ENCODE results near the gene MRPL42.

MRPL42 gene

DNA sequence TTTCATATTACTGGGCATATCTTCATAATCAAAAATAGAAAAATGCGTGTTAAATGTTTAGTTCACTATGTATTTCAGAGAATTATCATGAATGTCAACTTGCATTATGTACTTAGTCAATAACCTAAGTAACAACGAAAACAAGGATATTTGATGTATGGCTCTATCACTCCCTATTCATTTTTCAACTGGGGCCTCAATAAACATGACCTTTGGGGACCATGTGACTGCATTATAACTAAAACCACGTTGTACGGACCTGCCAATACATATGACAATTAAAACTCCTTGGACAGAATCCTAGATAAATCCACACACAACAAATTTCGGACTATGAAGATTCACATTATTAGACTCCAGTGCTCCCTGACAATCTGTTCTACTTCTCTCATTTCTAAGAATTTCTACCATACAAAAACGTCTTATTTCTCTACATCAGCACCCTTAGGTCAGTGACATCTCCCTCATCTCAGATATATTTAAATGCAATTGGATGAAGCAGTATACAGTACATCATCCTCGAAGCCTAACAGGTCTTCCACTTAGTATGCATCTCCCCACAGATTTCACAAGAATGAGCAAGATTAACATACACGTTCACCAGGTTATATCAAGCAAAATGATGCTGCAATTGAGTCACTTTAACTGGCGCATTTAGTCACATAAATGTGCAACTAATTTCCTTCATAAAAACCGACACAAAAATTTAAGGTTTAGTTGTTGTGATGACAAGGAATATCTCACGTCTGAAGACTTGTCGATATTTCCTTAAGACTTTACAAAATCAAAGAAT lies 27.1 kb upstream of the MRPL42 start:
- Mint-ChIP-seq H3K9me3 (no peaks in the 10 kb centered on the region), H3K36me3 (ENCODE audit: low read depth) (peaks cover 18% of the 10 kb centered on the region), H3K4me3 (peak overlapping the region; percentile 89), H3K27ac (peak overlapping the region; percentile 95), H3K27me3 (no peaks in the 10 kb centered on the region), H3K4me1 (peaks cover 70% of the 10 kb centered on the region)
- ATAC-seq (no peak), DNase-seq (no peak)

DNA sequence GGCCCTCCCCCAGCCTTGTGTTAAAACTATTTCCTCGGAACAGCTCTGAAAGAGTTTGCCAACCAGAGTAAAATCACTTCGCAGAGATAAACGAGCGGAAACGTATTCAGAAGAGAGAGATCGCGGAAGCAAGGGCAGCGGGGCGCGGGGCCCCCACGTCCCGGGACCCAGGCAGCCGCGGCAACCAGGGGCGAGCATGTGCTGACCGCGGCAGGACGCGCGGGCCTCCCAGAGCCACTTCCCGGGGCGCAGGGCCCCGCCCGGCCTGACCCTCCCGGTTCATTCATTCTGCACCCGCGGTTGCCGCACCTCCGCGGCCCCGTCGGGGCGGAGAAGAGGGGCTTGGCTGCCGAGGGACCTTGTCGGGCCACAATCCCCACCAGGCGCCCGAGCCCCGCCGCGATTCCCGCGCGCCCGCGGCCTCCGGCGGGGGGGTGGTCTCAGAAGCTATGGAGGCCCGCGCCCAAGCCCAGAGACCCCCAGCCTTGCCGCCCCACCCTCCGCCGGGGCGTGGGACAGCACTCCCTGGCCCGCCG lies 26.2 kb upstream of the MRPL42 start:
- H3K27ac Mint-ChIP-seq: peak overlapping the region; percentile 95
- peaks cover 61% of the 10 kb centered on the region for H3K4me1 Mint-ChIP-seq
- H3K9me3 Mint-ChIP-seq: no peaks in the 10 kb centered on the region
- peak overlapping the region; percentile 89 for H3K4me3 Mint-ChIP-seq
- ATAC-seq: no peak
- H3K27me3 Mint-ChIP-seq: no peaks in the 10 kb centered on the region
- DNase-seq: peak; percentile 49
- H3K36me3 Mint-ChIP-seq (ENCODE audit: low read depth): peaks cover 18% of the 10 kb centered on the region

DNA sequence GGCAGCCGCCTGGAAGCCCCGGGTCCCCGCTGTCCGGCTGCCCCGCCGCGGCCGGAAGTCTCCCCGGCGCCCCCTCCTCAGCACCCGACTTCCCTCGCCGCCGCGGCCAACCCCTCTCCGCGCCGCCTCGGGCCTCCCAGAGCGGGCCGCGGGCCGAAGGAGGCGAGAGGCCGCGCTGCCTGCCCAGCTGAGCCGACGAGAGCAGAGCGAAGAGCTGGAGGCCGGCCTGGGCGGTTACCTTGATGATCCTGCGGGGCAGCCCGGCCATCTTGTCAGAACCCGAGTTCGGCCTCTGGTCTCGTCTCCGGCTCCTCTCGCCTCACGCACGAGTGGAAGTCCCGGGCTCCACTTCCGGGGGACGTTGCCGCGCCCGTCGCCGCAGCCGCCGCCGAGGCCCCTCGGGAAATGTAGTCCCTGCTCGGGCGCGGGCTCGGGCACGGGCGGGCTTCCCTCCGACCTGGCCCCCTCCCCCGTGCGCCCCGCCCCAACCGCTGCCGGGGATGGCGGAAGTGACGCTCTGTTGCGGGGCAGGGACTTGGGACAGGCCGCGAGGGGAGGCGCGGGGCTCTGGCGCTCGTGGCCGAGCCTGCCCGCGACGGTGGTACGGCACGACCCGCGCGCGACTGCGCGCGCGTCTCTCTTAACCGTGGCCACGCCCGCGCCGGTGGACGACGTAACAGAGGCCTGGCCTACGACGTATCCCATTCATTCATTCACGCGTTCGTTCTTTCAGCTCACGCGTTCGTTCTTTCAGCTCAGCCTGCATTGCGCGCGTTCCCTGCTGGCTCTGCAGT lies 25.5 kb upstream of the MRPL42 start, which contains the start of gene UBE2N:
TSS of gene UBE2N (minus strand) at position 331 of the 794 bp plus-strand sequence. CDS start at position 268, 63 bp downstream.
- Mint-ChIP-seq H3K27ac (peak within 1 kb of the TSS; percentile 99), H3K36me3 (ENCODE audit: low read depth) (peaks cover 18% of the 10 kb centered on the region), H3K4me1 (peaks cover 55% of the 10 kb centered on the region), H3K27me3 (no peaks in the 10 kb centered on the region), H3K9me3 (no peaks in the 10 kb centered on the region), H3K4me3 (peak within 1 kb of the TSS; percentile 98)
- peak; percentile 90 for ATAC-seq
- peak; percentile 97 for DNase-seq

DNA sequence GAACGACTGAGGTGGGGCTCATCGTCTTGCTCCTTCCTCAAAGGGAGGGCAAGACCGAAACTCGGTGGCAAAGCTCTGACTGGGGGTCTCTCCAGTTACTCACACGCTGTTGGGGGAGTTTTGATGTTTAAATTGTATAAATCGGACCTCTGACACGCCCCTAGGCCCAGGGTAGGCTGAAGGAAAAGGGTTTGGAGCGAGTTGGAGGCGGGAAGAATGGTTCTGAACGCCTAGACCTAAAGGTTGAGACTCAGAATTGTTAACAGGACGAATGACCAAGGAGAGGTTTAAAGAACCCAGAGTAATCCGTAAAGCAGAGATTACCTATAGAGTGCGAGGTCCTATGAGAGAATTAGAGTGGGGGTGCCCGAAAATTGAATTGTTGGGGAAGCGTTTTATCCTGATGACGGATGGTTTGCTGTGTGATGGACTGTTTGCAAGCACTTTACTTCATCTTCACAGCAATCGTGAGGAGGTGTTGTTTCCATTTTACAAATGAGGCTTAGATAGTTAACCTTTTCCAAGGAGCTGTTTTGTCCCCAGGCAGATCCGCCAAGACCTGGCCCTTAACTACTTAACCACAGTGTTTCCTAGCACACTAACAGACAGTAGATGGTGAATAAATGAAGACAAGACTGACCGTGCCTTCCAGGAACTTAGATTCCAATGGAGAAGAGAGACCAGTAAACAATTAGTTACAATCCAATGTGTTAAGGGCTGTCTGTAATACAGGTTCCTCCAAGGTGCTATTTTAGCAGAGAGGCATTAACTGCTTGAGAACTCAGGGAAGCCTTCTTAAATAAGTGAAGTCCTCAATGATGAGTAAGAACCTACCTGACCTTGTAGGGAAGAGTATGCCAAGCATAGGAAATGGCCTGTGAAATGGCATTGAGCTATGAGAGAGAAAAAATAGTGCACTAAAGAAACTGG lies 24.6 kb upstream of the MRPL42 start:
- peaks cover 53% of the 10 kb centered on the region for H3K4me1 Mint-ChIP-seq
- H3K27me3 Mint-ChIP-seq: no peaks in the 10 kb centered on the region
- ATAC-seq (no peak), DNase-seq (no peak)
- peak overlapping the region; percentile 99 for H3K27ac Mint-ChIP-seq
- H3K36me3 Mint-ChIP-seq (ENCODE audit: low read depth): peaks cover 16% of the 10 kb centered on the region
- no peaks in the 10 kb centered on the region for H3K9me3 Mint-ChIP-seq
- peak overlapping the region; percentile 98 for H3K4me3 Mint-ChIP-seq

DNA sequence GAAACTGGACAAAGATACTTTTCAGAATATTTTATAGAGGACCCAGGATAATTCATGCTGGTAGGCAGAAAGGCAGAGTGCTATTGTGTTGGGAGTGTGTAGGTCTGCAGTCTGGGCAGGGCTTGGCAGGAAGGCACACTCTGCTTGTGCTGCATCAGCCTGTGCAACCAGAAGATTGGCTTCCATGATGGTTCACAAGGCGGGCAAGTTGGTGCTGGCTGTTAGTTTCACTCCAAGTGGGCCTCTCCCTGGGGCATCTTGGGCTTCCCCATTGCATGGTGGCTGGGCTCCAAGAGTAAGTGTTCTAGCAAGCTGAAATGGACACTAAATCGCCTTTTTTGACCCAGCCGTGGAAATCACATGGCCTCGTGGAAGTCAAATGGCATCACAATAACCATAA lies 23.7 kb upstream of the MRPL42 start:
- H3K9me3 Mint-ChIP-seq: no peaks in the 10 kb centered on the region
- H3K4me3 Mint-ChIP-seq: no peak overlapping the region

DNA sequence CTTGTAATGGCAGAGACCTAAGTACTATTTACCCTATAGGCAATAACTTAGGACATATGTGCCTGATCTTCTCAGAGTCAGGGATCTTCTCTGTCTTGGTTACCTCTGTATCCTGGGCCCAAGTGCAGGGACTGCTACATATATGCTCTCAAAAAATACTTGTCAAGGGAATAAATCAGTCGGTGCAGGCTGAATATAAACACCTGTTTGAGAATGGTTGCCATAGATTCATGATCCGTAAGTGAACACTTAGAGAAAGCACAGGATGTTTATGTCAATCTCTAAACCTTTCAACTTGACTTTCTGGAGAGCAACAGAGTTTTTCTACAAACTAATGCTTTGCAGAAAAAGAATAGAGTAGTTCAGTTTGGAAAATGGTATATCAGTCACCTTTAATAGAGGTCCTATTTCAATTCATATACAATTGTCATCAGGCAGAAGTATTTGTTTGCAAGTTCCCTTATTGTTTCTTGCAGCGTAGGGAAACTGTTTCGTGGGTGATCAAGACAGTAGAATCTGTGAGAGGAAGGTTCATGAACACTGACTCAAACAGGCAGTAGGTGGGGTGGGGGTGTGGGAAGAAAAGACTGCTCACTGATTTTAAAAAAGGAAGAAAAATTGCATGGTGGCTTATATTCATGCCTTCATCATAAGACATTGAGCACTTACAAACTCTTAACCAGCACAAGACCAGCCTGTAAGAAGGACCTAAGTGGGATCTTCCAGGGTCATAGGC lies 19.6 kb upstream of the MRPL42 start:
- Mint-ChIP-seq H3K9me3 (no peaks in the 10 kb centered on the region), H3K36me3 (ENCODE audit: low read depth) (no peaks in the 10 kb centered on the region), H3K27ac (no peak overlapping the region), H3K27me3 (no peaks in the 10 kb centered on the region), H3K4me3 (no peak overlapping the region), H3K4me1 (peaks cover 36% of the 10 kb centered on the region)
- ATAC-seq: no peak
- DNase-seq: no peak

More for the DNA sequence above, 23.7 kb upstream of the MRPL42 start:
- Mint-ChIP-seq H3K27me3 (no peaks in the 10 kb centered on the region), H3K36me3 (ENCODE audit: low read depth) (peaks cover 11% of the 10 kb centered on the region), H3K27ac (no peak overlapping the region), H3K4me1 (peaks cover 51% of the 10 kb centered on the region)
- ATAC-seq (no peak), DNase-seq (no peak)

DNA sequence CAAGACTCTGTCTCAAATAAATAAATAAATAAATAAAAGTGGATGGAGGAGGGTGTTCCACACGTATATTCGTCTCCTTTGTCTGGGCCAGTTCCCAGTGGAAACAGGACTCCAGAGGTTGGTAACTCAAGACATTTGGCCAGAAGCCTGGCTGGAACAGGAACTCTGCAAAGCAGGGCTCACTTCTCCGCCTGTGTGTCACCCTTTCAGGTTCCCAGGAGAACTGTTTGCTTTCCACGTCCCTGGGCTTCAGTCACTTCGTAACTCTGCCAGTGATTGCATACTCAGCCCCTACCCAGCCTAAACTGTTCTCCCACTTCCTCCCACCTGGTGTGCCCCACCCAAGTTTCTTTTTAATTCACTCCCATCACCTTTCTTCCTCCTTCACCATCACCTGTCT lies 18.5 kb upstream of the MRPL42 start:
- Mint-ChIP-seq H3K9me3 (no peaks in the 10 kb centered on the region), H3K27ac (no peak overlapping the region)

DNA sequence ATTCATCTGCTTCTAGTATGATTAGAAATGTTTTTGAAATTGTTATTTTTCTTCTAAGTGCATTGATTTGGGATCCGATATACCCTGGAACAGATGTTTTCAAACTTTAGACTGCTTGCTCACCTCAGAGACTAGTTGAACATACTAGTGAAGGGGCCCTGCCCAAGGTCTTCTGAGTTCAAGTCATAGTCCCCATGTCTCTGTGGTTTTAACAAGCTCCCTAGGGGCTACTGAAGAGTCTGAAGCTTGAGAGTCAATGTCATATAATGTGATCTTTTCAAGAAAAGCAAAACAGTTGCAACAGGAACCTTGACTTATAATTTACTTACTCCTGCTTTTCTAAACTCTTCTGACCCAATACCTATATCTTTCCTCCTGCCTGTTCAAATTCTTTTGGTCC lies 18.0 kb upstream of the MRPL42 start:
- Mint-ChIP-seq H3K27me3 (no peaks in the 10 kb centered on the region), H3K4me1 (peaks cover 25% of the 10 kb centered on the region), H3K27ac (no peak overlapping the region), H3K4me3 (no peak overlapping the region), H3K36me3 (ENCODE audit: low read depth) (no peaks in the 10 kb centered on the region), H3K9me3 (no peaks in the 10 kb centered on the region)
- ATAC-seq (peak; percentile 61), DNase-seq (no peak)

More for the DNA sequence above, 18.5 kb upstream of the MRPL42 start:
- Mint-ChIP-seq H3K4me3 (no peak overlapping the region), H3K36me3 (ENCODE audit: low read depth) (no peaks in the 10 kb centered on the region), H3K4me1 (peaks cover 25% of the 10 kb centered on the region), H3K27me3 (no peaks in the 10 kb centered on the region)
- no peak for DNase-seq
- no peak for ATAC-seq

DNA sequence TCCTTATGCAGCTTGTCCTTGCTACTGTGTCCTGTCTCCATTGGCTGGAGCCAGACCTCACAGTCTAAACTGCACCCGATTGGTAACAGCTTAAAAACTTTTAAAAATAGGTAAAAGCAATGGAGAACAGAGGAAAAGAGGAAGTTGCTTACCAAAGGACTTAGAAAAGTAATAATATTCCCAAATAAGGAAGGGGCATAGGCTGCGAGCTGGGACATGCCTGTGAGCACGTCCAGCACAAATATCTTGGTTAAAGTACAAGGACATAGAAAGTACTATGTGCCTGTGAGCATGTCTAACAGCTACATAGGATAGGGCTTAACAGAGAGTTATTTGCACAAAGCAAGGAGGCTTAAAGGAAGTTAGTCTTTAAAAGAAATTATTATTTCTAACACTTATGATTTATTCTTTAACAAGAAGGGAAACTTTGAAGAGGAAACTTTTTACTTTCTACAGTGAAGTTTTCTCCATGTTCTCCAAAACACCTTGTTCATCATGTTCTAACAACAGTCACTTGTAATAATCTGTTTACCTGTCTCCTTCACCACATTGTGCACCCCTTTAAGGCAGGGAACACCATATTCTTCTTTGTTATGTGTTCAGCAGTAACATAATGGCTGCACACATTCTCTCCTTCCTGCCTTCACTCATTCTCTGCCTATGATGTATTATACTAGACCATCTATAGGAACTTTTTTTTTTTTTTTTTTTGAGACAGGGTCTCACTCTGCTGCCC lies 15.7 kb upstream of the MRPL42 start:
- Mint-ChIP-seq H3K4me1 (peaks cover 25% of the 10 kb centered on the region), H3K27me3 (peaks cover 3% of the 10 kb centered on the region), H3K27ac (no peak overlapping the region), H3K4me3 (no peak overlapping the region), H3K36me3 (ENCODE audit: low read depth) (no peaks in the 10 kb centered on the region), H3K9me3 (no peaks in the 10 kb centered on the region)
- DNase-seq (no peak), ATAC-seq (no peak)

DNA sequence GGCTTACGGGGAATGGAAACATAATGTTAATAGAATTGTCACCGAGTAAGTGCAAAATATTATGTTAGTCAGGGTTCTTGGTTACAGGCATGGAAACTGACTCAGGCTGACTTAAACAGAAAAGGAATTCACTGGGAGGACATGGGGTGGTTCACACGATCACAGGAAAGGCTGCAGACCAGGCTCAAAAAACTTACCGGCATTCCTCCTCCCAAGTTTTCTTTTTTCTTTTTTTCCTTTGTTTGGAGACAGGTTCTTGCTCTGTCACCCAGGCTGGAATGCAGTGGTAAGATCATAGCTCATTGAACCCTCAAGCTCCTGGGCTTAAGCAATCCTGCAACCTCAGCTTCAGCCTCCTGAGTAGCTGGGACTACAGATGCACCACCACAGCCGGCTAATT lies 13.7 kb upstream of the MRPL42 start:
- no peaks in the 10 kb centered on the region for H3K36me3 Mint-ChIP-seq (ENCODE audit: low read depth)
- H3K4me1 Mint-ChIP-seq: peaks cover 11% of the 10 kb centered on the region
- H3K9me3 Mint-ChIP-seq: no peaks in the 10 kb centered on the region
- DNase-seq (no peak), ATAC-seq (no peak)
- H3K27me3 Mint-ChIP-seq: peaks cover 3% of the 10 kb centered on the region
- no peak overlapping the region for H3K4me3 Mint-ChIP-seq
- no peak overlapping the region for H3K27ac Mint-ChIP-seq

DNA sequence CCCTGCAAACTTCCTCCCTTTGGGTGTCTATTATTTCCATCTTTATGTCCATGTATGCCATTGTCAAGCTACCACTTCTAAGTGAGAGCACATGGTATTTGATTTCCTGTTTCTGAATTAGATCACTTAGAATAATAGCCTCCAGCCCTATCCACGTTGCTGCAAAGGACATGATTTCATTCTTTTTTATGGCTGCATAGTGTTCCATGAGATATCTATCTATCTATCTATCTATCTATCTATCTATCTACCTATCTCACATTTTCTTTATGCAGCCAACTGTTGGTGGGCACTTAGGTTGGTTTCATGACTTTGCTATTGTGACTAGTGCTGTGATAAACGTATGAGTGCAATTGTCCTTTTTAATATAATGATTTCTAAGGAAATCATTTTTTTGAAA lies 11.2 kb upstream of the MRPL42 start:
- H3K9me3 Mint-ChIP-seq: no peaks in the 10 kb centered on the region
- H3K27me3 Mint-ChIP-seq: peaks cover 3% of the 10 kb centered on the region
- no peaks in the 10 kb centered on the region for H3K4me1 Mint-ChIP-seq
- no peak overlapping the region for H3K4me3 Mint-ChIP-seq
- DNase-seq: no peak
- H3K36me3 Mint-ChIP-seq (ENCODE audit: low read depth): no peaks in the 10 kb centered on the region
- no peak for ATAC-seq
- no peak overlapping the region for H3K27ac Mint-ChIP-seq

DNA sequence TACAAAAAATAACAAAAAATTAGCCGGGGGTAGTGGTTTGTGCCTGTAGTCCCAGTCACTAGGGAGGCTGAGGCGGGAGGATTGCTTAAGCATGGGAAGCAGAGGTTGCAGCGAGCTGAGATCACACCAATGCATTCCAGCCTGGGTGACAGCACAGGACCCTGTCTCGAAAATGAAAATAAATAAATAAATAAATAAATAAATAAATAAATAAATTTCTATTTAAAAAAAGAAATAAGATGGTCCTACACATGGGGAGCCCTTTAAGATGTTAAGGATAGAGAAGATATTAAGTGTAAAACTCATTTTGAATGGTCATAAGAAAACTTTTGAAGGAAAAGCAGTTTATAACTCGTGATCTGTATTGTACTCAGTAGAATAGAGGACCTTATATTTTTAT lies 8.2 kb upstream of the MRPL42 start:
- Mint-ChIP-seq H3K36me3 (ENCODE audit: low read depth) (no peaks in the 10 kb centered on the region), H3K9me3 (no peaks in the 10 kb centered on the region)
- ATAC-seq: no peak

DNA sequence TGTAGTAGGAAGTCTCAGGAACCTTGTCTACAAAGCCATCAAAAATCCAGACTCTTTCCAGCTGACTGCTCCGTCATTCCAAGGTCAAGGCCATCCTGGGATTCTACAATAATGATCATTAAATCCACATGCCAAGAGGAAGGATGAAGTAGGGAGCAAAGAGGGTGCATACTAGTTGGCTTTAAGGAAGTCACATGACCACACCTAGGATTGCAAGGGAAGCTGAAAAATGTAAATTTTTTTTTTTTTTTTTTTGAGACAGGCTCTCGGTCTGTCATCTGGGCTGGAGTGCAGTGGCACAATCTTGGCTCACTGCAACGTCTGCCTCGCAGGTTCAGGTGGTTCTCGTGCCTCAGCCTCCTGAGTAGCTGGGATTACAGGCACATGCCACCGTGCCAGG lies 7.3 kb upstream of the MRPL42 start:
- Mint-ChIP-seq H3K9me3 (no peaks in the 10 kb centered on the region), H3K36me3 (ENCODE audit: low read depth) (no peaks in the 10 kb centered on the region), H3K27me3 (peaks cover 3% of the 10 kb centered on the region), H3K4me1 (no peaks in the 10 kb centered on the region), H3K27ac (no peak overlapping the region), H3K4me3 (no peak overlapping the region)
- no peak for DNase-seq
- no peak for ATAC-seq

More for the DNA sequence above, 8.2 kb upstream of the MRPL42 start:
- Mint-ChIP-seq H3K27ac (no peak overlapping the region), H3K27me3 (peaks cover 3% of the 10 kb centered on the region), H3K4me3 (no peak overlapping the region), H3K4me1 (no peaks in the 10 kb centered on the region)
- DNase-seq: no peak

All from activated naive CD8-positive, alpha-beta T cell treated with anti-CD3 and anti-CD28 coated beads, Interleukin-2, amount 50 U/mL, for 24 hours (primary cell).